Measurements from ENCODE around the gene AFG1L. TPM values are rescaled to one million over a fixed set of nuclear protein-coding genes. Genes with fewer than 3 reads are reported as not detected.

The AFG1L gene
- total RNA-seq, 2 donors from 2014 or later = 5.9 to 7.2 TPM

GRCh38 chr6:108341372-108341771, 46.5 kb downstream of the AFG1L start:
- Mint-ChIP-seq H3K9me3 (no peaks in the 10 kb centered on the region), H3K4me1 (ENCODE audit: low read depth) (no peaks in the 10 kb centered on the region), H3K27ac (no peak overlapping the region), H3K27me3 (ENCODE audit: low read depth) (no peaks in the 10 kb centered on the region), H3K36me3 (ENCODE audit: insufficient read depth in 2 of 2) (no peaks in the 10 kb centered on the region), H3K4me3 (no peak overlapping the region)
- DNase-seq = no peak
- no peak for ATAC-seq (replicated peaks in 1 of 2)

- no peak for ATAC-seq (replicated peaks in 1 of 2)
- no peak for DNase-seq
Observed at GRCh38 chr6:108343894-108344293, 49.0 kb downstream of the AFG1L start.

DNA sequence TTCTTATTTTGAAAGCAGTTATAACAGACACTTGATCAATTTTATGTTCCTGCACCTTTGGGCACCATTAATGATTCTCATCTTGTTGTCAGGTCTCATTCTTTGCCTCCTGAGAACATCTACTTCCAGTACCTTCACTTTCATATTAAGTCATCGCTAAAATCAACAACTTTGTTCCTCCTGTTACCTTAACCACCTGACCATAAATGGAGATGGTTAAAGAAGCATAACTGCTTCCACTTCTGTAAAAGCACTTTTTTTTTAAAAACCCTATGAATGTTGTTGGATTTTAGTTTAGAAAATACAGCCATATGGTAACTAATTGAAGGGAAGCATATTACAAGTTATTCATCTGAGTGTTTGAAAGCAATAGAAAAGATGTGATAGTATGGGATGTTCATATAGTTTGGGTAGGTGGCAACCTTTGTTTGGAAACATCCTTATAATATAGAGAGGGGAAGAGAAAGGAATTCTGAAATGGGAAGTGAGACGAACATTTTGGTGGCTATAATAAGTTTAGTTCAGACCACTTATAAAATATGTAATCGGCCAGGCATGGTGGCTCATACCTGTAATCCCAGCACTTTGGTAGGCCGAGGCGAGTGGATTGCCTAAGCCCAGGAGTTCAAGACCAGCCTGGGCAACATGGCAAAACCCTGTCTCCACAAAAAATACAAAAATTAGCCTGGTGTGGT, 53.9 kb downstream of the AFG1L start:
- DNase-seq = no peak

More at GRCh38 chr6:108343894-108344293, 49.0 kb downstream of the AFG1L start:
- H3K9me3 Mint-ChIP-seq = no peaks in the 10 kb centered on the region
- peaks cover 2 to 6% of the 10 kb centered on the region in 2 donors for H3K36me3 Mint-ChIP-seq (ENCODE audit: insufficient read depth in 2 of 2)
- no peak overlapping the region for H3K4me3 Mint-ChIP-seq
- peaks cover 14% of the 10 kb centered on the region for H3K4me1 Mint-ChIP-seq (ENCODE audit: low read depth)
- H3K27ac Mint-ChIP-seq = no peak overlapping the region
- H3K27me3 Mint-ChIP-seq (ENCODE audit: low read depth) = no peaks in the 10 kb centered on the region

DNA sequence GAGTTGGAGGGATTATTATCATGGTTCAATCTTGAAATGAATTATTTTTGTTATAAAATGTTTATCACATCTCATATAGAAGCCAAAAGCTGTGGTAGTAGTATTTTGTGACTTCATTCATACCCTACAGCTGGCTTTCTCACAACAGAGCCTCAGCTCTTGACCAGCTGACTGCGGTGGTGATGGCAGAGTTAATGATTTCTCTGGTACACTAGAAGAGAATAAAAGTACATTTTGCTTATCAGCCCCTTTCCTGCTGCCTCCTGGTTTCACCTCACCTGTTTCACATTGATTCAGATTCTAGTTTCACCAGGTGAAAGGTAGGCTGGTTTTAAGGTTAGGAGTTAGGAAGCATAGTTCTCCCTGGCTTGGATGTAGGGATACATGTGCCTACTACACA, 55.7 kb downstream of the AFG1L start:
- ATAC-seq (replicated peaks in 1 of 2) = no peak
- Mint-ChIP-seq H3K36me3 (ENCODE audit: insufficient read depth in 2 of 2) (peaks cover 2 to 7% of the 10 kb centered on the region in 2 donors), H3K9me3 (no peaks in the 10 kb centered on the region), H3K4me3 (no peak overlapping the region), H3K27ac (no peak overlapping the region), H3K27me3 (ENCODE audit: low read depth) (no peaks in the 10 kb centered on the region), H3K4me1 (ENCODE audit: low read depth) (peaks cover 18% of the 10 kb centered on the region)
- no peak for DNase-seq

More for the DNA sequence above, 53.9 kb downstream of the AFG1L start:
- Mint-ChIP-seq H3K4me3 (peak overlapping the region; percentile 4 to 72), H3K36me3 (ENCODE audit: insufficient read depth in 2 of 2) (peaks cover 2 to 7% of the 10 kb centered on the region in 2 donors), H3K9me3 (no peaks in the 10 kb centered on the region), H3K27me3 (ENCODE audit: low read depth) (no peaks in the 10 kb centered on the region), H3K27ac (peak overlapping the region; percentile 95), H3K4me1 (ENCODE audit: low read depth) (peaks cover 18% of the 10 kb centered on the region)
- peak; percentile 88 to 92 for ATAC-seq (replicated peaks in 1 of 2)

DNA sequence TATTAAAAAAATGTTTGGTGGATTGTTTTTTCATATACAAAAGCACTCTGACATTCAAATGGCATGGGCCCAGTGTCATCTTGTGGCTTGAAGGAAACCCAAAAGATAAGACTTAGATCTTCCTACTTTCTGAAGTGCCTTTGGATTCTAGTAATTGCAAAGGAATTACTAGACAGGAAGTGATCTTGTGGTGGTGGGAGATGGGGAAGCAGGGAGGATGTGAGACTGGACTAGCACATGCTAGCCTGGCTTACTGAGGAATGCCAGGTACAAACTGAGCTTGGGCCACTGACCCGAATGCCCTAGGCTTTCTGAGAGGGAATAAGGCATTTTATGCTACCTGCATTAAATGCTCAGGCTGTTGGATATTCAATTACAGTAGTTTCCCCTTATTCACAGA, 59.0 kb downstream of the AFG1L start:
- DNase-seq (no peak), ATAC-seq (replicated peaks in 1 of 2) (no peak)
- H3K9me3 Mint-ChIP-seq = no peaks in the 10 kb centered on the region
- H3K4me1 Mint-ChIP-seq (ENCODE audit: low read depth) = peaks cover 9% of the 10 kb centered on the region
- no peak overlapping the region for H3K4me3 Mint-ChIP-seq
- H3K36me3 Mint-ChIP-seq (ENCODE audit: insufficient read depth in 2 of 2) = peaks cover under 1% of the 10 kb centered on the region in 2 donors
- H3K27me3 Mint-ChIP-seq (ENCODE audit: low read depth) = no peaks in the 10 kb centered on the region
- no peak overlapping the region for H3K27ac Mint-ChIP-seq

- no peak overlapping the region for H3K27ac Mint-ChIP-seq
- peaks cover 5% of the 10 kb centered on the region for H3K4me1 Mint-ChIP-seq (ENCODE audit: low read depth)
- no peaks in the 10 kb centered on the region for H3K36me3 Mint-ChIP-seq (ENCODE audit: insufficient read depth in 2 of 2)
- no peak for ATAC-seq (replicated peaks in 1 of 2)
- no peak overlapping the region for H3K4me3 Mint-ChIP-seq
- H3K27me3 Mint-ChIP-seq (ENCODE audit: low read depth) = no peaks in the 10 kb centered on the region
- no peaks in the 10 kb centered on the region for H3K9me3 Mint-ChIP-seq
- no peak for DNase-seq
Observed at GRCh38 chr6:108355120-108355519, 60.3 kb downstream of the AFG1L start.

- Mint-ChIP-seq H3K4me1 (ENCODE audit: low read depth) (peaks cover 5% of the 10 kb centered on the region), H3K27ac (no peak overlapping the region)
- DNase-seq = no peak
Observed at GRCh38 chr6:108355890-108356289, 61.0 kb downstream of the AFG1L start.

DNA sequence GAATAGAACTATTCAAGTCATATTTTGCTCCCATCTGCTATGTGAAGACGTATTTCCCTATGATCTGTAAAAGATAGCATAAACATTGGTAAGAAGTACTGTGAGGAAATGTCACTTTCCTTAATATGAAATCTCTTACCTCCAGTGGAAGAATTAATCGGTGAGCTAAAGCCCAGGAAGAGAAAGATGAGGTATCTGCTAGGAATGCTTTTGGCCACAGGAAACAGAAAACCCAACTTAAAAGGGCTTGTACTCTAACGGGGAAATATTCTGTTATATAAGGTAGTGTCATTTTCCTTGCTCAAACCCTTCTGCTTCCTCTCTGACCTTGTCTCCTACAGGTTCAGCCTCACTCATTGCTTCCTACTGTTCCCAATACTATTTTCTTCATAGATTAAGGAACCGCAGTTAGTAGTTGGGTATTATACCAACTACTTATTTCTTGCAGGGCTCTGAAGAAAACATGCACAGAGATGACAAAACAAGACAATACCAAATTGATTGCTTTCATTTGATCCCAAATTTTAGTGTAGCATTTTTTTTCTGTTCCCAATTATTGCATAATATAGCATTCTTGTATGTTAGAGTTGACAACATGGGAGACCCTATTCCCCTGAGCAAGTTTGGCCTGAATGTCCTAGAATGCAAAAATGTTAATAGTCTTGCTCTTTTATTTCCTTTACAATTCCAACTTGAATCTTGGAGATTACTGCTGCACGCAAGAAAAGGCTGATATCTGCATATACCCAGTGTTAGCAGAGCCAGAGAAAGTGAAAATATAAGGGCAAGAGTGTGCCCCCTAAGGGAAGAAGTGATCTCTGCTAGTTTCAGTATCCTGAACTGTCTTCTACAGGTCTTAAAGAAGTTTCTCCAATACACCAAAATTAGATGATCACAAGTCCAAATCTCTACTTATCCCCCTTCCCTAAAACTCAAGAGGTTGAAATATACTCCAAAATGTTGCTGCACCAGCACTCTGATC, 65.3 kb downstream of the AFG1L start:
- Mint-ChIP-seq H3K27me3 (ENCODE audit: low read depth) (no peaks in the 10 kb centered on the region), H3K4me3 (no peak overlapping the region), H3K27ac (no peak overlapping the region), H3K9me3 (no peaks in the 10 kb centered on the region), H3K36me3 (ENCODE audit: insufficient read depth in 2 of 2) (no peaks in the 10 kb centered on the region), H3K4me1 (ENCODE audit: low read depth) (peaks cover 5% of the 10 kb centered on the region)
- DNase-seq (no peak), ATAC-seq (replicated peaks in 1 of 2) (no peak)

More at GRCh38 chr6:108355890-108356289, 61.0 kb downstream of the AFG1L start:
- Mint-ChIP-seq H3K36me3 (ENCODE audit: insufficient read depth in 2 of 2) (no peaks in the 10 kb centered on the region), H3K9me3 (no peaks in the 10 kb centered on the region), H3K27me3 (ENCODE audit: low read depth) (no peaks in the 10 kb centered on the region), H3K4me3 (no peak overlapping the region)
- ATAC-seq (replicated peaks in 1 of 2) = no peak

- no peaks in the 10 kb centered on the region for H3K9me3 Mint-ChIP-seq
- DNase-seq (no peak), ATAC-seq (replicated peaks in 1 of 2) (no peak)
- no peaks in the 10 kb centered on the region for H3K27me3 Mint-ChIP-seq (ENCODE audit: low read depth)
- no peak overlapping the region for H3K27ac Mint-ChIP-seq
- peaks cover 5% of the 10 kb centered on the region for H3K4me1 Mint-ChIP-seq (ENCODE audit: low read depth)
- H3K4me3 Mint-ChIP-seq = no peak overlapping the region
- no peaks in the 10 kb centered on the region for H3K36me3 Mint-ChIP-seq (ENCODE audit: insufficient read depth in 2 of 2)
Observed at GRCh38 chr6:108360919-108361311, 66.1 kb downstream of the AFG1L start.

DNA sequence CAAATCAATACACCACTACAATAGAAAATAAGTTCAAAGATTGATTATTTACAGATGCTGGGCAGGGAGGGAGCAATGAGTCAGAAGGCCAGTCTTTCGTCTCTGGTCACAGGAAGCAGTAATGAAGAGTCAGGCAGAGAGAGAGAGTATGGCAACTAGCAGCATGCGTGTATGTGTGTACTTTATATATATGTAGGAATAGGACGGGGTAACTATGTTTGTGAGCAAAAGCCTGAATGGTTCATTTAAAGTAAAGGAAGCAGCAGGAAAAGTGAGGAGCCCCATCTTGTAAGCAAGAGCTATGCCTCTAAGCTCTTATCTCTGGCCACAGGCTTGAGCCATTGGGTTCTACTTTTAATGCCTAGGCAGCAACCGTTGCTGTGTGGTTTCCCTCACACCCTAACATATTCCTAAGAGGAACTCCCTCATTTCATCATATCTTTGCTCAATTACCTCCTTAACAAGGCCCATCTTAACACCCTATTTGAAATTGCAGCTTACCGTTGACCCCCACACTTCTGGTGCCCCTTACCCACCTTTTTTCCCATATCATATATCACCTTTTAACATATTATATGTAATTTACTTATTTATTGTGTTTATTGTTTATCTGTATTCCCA, 66.6 kb downstream of the AFG1L start:
- H3K9me3 Mint-ChIP-seq = no peaks in the 10 kb centered on the region
- H3K4me3 Mint-ChIP-seq = no peak overlapping the region
- no peaks in the 10 kb centered on the region for H3K36me3 Mint-ChIP-seq (ENCODE audit: insufficient read depth in 2 of 2)
- H3K4me1 Mint-ChIP-seq (ENCODE audit: low read depth) = peaks cover 5% of the 10 kb centered on the region
- H3K27me3 Mint-ChIP-seq (ENCODE audit: low read depth) = no peaks in the 10 kb centered on the region
- no peak overlapping the region for H3K27ac Mint-ChIP-seq
- DNase-seq (no peak), ATAC-seq (replicated peaks in 1 of 2) (no peak)

- no peaks in the 10 kb centered on the region for H3K4me1 Mint-ChIP-seq (ENCODE audit: low read depth)
- no peaks in the 10 kb centered on the region for H3K9me3 Mint-ChIP-seq
- no peak overlapping the region for H3K4me3 Mint-ChIP-seq
- no peaks in the 10 kb centered on the region for H3K36me3 Mint-ChIP-seq (ENCODE audit: insufficient read depth in 2 of 2)
- H3K27me3 Mint-ChIP-seq (ENCODE audit: low read depth) = no peaks in the 10 kb centered on the region
- no peak overlapping the region for H3K27ac Mint-ChIP-seq
- DNase-seq (no peak), ATAC-seq (replicated peaks in 1 of 2) (no peak)
Observed at GRCh38 chr6:108362455-108362854, 67.6 kb downstream of the AFG1L start.

- no peaks in the 10 kb centered on the region for H3K4me1 Mint-ChIP-seq (ENCODE audit: low read depth)
- H3K36me3 Mint-ChIP-seq (ENCODE audit: insufficient read depth in 2 of 2) = no peaks in the 10 kb centered on the region
- DNase-seq (no peak), ATAC-seq (replicated peaks in 1 of 2) (no peak)
- no peak overlapping the region for H3K27ac Mint-ChIP-seq
- H3K9me3 Mint-ChIP-seq = no peaks in the 10 kb centered on the region
- H3K27me3 Mint-ChIP-seq (ENCODE audit: low read depth) = no peaks in the 10 kb centered on the region
- H3K4me3 Mint-ChIP-seq = no peak overlapping the region
Observed at GRCh38 chr6:108363113-108363512, 68.3 kb downstream of the AFG1L start.

GRCh38 chr6:108363889-108364313, 69.0 kb downstream of the AFG1L start:
- DNase-seq (no peak), ATAC-seq (replicated peaks in 1 of 2) (peak in 1 of 2 donors; percentile 11)
- H3K27me3 Mint-ChIP-seq (ENCODE audit: low read depth) = no peaks in the 10 kb centered on the region
- no peak overlapping the region for H3K4me3 Mint-ChIP-seq
- H3K4me1 Mint-ChIP-seq (ENCODE audit: low read depth) = no peaks in the 10 kb centered on the region
- H3K27ac Mint-ChIP-seq = no peak overlapping the region
- no peaks in the 10 kb centered on the region for H3K9me3 Mint-ChIP-seq
- no peaks in the 10 kb centered on the region for H3K36me3 Mint-ChIP-seq (ENCODE audit: insufficient read depth in 2 of 2)
